ENCODE measurements around the gene TKFC.

Gene TKFC

DNA sequence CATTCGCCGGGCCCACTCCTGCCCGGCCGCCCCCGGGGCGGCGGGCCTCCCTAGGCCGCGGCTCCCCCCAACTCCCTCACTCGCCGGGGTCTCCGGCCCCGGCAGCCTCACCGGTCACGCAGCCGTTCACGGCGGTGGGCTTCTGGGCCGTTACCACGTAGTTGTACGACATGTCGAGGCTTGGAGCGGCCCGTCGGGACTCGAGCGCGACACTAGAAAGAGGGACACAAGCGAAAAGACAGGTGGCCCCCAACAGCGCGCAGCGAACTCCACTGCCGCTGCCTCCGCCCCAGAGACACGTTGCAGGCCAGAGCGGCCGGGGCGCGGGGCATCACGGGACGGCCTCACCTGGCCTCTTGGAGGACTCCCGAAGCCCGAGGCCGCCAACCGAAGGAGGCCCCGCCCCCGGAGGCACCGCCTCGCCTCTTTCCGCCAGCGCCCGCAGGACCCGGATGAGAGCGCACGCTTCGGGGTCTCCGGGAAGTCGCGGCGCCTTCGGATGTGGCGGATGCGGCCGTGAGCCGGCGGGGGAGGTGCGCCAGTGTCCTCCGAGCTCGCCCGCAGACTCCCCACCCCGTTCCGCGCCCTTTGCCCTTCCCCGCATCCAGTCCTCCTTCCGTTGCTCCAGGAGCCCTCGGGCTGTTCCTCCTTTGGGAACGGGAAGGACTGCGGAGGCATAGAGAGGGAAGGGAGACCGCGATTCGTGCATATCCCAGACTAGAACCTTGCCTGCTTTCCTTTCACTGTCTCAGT is at the start of gene TKFC, which contains the start of gene DDB1:
Gene TKFC (plus strand): TSS at position 432 of the 753 bp plus-strand sequence. CDS start 1,501 bp downstream, outside the sequence.
Gene DDB1 (minus strand): TSS at position 309 of the 753 bp plus-strand sequence. CDS start 137 bp downstream, at position 172.
- DNase-seq (ENCODE audit: low spot score) = peak; percentile 98

DNA sequence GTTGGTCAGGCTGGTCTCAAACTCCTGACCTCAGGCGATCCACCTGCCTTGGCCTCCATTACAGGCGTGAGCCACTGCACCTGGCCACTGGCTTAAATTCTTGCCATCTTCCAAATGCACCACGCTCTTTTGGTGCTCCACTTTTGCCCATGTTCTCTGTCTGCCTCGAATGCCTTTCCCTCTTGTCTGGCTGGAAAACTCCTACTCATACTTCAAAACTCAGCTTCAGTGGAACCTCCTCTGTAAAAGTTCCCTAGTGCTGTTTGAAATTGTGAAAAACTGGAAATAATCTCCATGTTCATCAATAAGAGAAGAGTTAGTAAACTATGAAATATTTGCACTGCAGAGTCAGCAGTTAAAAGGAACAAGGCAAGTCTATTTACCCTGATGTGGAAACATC is 49.4 kb upstream of the TKFC start:
- DNase-seq (ENCODE audit: low spot score) = no peak

DNA sequence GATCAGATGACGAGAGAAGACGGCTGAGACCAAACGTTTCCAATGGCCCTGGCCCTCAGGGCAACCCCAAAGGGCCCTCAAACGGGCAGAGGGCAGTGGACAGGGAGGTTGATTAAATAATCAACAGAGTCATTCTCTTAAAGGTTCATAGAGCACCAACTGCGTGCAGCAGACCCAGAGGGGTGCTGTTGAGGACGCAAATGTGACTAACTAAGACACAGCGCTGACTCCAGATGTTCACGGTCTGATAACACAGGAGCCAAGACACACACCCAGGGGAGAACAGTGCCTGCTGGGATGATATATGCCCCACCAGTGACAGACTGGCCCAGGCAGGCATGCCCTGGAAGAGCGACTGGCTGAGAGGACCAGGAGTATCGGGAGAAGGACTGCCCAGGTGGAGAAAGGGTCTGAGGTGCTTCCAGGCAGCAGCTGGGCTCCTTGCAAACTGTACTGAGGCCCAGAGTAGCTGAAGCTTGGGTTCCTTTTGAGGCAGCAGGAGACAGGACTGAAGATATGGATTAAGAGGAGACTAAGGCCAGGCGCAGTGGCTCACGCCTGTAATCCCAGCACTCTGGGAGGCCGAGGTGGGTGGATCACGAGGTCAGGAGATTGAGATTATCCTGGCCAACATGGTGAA is 45.6 kb upstream of the TKFC start:
- DNase-seq (ENCODE audit: low spot score) = no peak

GRCh38 chr11:61290905-61291690 is 41.9 kb upstream of the TKFC start:
- DNase-seq (ENCODE audit: low spot score) = no peak

DNA sequence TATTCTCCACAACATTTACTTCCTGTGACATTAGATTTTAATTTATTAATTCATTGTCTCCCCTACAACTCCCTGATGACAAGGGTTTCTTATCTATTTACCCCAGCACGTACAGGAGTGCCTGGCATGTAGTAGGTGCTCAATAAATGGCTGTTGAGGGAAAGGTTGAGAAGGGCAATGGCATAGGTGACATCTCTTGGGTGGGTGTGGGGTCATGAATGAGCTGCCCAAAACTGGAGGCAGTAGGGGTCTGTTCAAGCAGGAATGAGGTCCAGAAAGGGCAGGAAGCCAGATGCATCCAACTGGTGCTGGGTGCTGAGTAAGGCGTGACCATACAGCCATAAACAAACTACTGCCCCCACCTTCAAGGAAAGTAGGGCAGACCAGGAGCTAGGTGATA is 40.7 kb upstream of the TKFC start:
- no peak for DNase-seq (ENCODE audit: low spot score)

DNA sequence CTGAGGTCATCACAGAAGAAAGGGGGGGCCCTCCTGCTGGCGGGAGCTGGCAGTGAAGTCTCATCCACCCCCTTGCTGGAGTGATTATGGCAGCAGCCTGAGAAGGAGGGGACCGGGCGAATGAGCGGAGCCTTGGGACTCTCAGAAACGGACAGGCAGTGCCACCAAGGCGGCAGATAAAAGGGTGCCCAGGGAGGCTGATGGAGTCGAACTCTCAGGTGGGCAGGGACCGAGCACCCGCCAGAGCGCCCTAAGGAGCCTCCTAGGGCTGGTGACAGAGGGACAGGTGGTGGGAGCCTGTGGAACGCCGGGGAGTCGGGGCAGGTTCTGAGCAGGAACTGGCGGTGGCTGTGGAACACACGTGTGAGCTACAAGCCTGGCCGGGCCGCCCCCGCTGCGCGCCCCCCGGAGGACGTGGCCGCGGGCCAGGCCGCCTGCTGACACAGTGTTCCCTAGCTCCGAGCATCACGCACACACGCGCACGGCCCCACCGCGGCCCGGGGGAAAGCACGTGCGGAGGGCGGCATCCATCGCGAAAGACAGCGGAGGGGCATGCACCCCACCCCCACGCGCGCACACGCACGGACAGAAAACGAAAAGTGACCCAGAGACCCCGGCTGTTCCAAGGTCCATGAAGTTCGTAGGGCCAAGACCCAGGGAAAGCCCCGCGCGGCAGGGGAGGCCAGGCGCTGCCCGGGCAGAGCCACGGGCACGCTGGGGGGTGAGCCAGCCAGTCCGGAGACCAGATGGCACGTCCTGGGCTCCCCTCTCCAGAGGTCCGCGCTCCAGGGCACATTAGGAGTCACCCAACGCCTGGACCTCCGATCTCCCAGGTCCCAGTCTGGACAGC is 38.9 kb upstream of the TKFC start:
- DNase-seq (ENCODE audit: low spot score) = peak; percentile 22

DNA sequence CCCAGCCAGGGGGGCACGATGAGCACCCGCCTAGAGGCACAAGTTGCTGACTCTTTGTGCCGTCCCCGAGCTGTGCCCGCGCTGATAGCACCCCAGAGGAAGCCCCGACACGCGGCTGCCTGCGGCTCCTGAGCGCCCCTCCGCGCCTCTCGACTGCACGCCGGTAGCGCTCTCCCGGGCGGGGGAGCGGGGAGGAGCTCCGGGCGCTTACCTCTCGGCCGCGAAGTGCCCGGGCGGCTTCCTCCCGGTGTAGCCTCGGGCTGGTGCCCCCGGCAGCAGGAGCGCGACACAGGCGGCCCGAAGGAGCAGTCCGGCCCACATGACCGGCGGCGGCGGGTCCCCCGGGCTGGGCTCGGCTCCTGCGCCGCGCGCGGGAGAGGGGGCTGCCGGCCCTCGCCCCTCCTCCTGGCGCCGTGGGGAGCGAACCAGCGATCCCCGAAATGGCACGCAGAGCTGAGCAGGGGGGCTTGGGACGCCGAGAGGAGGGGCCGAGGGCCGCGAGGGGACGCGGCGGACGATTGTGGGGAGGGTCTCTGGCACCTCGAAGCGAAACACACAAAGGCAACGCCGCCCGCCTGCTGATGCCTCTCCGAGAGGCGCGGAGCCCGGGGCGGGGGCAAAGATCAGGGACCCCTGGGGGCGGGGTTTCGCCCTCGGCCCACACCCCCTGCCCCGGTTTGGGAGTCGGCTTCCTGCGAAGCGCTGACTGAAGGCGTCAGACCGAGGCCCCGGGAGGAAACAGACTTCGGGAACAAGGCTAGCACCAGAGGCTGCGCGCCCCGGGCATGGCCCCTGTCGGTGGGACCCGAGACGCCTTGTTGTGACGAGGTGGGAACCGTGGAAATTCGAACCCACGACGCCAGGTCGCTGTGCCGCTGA is 38.1 kb upstream of the TKFC start, which contains the start of gene VWCE:
Gene VWCE (minus strand): TSS at position 600 of the 879 bp plus-strand sequence. CDS start 279 bp downstream, at position 321.
- peak; percentile 76 for DNase-seq (ENCODE audit: low spot score)

- DNase-seq (ENCODE audit: low spot score) = no peak
Observed at GRCh38 chr11:61295596-61295926, 37.5 kb upstream of the TKFC start.

- DNase-seq (ENCODE audit: low spot score) = no peak
Observed at GRCh38 chr11:61297341-61297740, 35.7 kb upstream of the TKFC start.

DNA sequence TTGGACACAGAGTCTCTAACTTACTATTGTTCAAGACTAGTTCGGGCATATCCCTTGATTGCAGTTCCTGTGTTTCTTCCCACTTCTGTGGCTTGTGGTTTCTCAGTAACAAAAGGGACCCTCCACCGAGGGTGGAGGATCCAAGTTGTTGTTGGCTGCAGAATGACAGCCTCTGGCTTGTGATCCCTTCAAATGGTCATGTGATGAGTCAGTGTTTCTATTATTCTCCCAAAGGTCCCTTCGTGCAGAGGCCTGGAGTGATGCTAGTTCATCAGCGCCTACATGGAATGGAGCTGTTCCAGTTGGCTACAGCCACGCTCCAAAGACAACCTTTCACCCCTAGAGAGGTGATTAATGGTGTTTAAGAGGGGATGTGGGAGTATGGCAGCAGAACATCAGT is 35.3 kb upstream of the TKFC start:
- DNase-seq (ENCODE audit: low spot score) = no peak

DNA sequence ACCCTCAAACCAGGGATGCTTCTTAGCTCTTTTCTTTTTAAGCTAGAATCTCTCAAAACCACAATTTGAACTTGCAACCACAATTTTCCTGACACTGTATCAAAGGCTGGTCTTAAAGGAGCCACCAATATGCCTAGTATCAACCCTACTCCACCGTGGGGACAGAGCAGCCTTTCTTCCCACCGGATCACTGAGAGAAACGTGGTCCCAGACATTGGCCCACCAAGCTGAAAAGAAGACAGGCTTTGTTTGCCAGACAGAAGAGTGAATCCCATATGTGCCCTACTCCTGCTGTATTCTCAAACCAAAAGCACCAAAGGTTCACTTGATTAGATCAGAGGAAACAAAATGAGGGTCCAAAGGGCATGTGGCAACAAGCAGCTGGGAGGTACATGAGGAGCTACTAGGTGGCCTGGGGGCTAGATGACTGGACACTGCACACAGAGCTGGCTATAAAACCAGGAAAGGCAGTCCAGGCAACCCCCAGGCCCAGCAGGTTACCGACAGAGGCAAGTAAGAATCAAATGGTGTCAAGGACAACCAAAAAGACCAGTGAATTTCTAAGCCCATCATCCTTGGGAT is 34.3 kb upstream of the TKFC start:
- DNase-seq (ENCODE audit: low spot score) = no peak

DNA sequence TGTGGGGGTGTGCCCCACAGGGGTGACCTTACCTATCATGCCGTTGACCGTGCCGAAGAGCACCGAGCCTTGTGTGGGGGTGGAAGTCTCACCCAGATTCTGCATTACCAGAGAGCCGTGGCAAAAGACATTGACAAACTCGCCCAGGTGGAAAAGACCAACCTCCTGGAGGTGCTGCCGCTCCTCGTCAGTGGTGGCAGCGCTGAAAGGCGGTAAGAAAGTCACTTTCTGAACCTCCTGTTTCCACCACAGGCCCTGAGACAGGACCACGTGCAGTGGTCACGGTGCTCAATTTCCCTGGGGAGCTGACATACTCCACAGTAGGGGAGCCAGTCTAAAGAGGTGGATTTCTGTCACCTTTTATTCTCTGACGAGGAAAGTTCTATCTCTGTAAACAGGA is 30.5 kb upstream of the TKFC start:
- DNase-seq (ENCODE audit: low spot score) = no peak

DNA sequence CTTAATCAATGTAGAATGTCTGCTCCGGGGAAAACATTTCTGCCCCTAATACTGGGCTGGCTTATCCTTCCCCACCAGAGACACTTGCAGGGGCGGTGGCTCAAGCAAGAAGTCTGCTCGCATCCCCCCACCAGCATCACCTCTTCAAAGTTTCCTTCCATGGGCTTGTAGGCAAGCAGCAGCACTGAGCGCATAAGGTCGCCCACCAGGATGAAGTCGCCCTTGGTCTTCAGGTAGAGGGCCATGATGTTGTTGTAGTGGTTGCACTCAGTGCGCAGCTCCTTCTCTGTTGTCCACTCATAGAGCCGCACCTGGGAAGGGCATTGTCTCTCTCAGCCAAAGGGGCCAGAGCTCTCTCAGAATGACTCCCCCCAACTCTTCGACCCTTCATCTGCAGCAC is 29.3 kb upstream of the TKFC start:
- DNase-seq (ENCODE audit: low spot score) = no peak

- no peak for DNase-seq (ENCODE audit: low spot score)
Observed at GRCh38 chr11:61305417-61305816, 27.6 kb upstream of the TKFC start.

DNA sequence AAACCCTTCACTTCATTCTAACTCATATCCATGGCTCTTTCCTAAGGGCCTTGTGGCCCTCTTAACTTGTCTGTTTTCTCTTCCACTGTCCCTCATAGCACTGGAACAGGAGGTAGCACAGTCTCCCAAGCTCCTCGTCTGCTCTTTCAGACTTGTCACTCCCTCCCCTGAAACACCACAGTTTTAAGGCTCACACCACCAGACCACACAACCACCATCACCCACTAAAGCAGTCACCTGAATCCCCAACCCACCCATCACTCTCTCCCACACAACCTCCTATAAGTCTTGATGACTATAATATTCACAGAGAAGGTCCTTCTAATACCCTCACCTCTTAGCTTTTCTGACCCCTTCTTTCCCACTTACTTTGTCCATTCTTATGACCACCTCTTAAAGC is 26.8 kb upstream of the TKFC start:
- no peak for DNase-seq (ENCODE audit: low spot score)

DNA sequence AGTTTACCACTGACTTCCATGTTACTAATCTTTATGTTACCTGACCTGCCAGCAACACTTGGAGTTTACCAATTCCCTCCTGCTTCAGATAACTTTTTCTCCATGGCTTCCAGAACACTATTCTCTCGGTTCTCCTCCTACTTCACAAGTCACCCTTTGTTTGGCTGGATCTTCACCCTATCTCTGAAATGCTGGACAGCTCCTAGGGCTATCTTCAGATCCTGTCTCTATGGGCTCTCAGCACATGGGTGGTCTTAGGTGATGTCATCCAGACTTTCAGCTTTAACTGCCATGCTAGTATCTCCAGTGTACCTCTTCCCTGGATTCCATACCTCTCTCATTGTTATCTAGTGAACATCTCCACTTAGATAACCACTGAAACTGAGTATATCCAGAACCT is 25.7 kb upstream of the TKFC start:
- no peak for DNase-seq (ENCODE audit: low spot score)

DNA sequence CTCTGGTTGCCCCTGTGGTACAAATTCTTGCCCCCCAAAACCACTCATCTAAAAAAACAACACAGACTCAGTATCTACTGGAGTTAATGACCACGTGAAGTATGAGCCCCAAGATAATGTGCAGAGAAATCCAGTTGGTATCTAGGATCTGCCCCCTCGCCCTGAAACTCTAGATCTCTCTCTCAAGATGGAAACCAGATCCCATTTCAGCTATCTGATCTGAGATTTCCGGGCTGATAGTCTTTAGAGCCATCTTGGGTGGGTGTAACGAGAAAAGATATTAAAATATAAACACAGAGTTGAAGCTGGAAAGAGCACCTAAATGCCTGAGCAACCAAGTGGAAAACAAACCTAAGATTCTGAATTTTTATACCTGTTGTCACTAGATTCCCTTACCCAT is 23.9 kb upstream of the TKFC start:
- DNase-seq (ENCODE audit: low spot score) = no peak

GRCh38 chr11:61309739-61310138 is 23.3 kb upstream of the TKFC start:
- no peak for DNase-seq (ENCODE audit: low spot score)

GRCh38 chr11:61310749-61311148 is 22.3 kb upstream of the TKFC start:
- DNase-seq (ENCODE audit: low spot score) = no peak

DNA sequence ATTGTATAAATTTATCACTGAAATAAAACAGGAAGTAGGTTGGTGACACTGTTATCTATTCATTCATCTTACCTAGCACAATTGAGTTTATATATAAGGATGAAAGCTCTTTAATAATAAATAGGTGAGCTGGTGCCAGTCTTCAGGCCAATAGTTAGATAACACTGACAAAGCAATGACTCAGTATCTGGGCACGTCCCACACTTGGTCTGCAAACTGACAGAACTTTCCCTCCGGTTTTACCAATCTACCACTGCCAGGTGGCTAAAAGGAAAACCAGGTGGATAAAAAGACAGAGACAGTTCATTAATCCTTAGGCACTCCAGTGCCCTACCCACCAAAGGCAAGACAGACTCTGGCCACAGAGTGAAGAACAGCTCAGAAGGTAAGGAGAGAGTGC is 17.8 kb upstream of the TKFC start:
- no peak for DNase-seq (ENCODE audit: low spot score)
